Ascending aorta (tissue), 2 donors: ENCODE measurements around the gene SNX20. TPM values are rescaled to one million over a fixed set of nuclear protein-coding genes. Genes with fewer than 3 reads are reported as not detected.
A peak's percentile ranks its signal among the peaks of the same experiment; 100 is the strongest.

Source experiments
- DNase-seq, 2 donors: peaks; one replicate each; pipeline ENCODE4 v3.0.0-alpha.2; 2019; ENCODE audit warnings: low spot score in 2 of 2
- H3K27ac ChIP-seq, 2 donors: fragments of 200-600 bp; sonication (generic); one replicate each; pipeline ENCODE4 v1.5.1; 2016 to 2017; ENCODE audit warnings: mild to moderate bottlenecking in 1 of 2
- H3K27me3 ChIP-seq: fragments of 200-600 bp; sonication (generic); one replicate; pipeline ENCODE4 v1.5.1; 2017
- H3K36me3 ChIP-seq, 2 donors: fragments of 200-600 bp; sonication (generic); one replicate each; pipeline ENCODE4 v1.5.1; 2016
- H3K4me1 ChIP-seq, 2 donors: fragments of 200-600 bp; sonication (generic); one replicate each; pipeline ENCODE4 v1.5.1; 2016 to 2017; ENCODE audit warnings: mild to moderate bottlenecking in 1 of 2
- H3K4me3 ChIP-seq, 2 donors: fragments of 200-600 bp; sonication (generic); one replicate each; pipeline ENCODE4 v1.5.1; 2016 to 2017; ENCODE audit warnings: mild to moderate bottlenecking in 1 of 2
- H3K9me3 ChIP-seq, 2 donors: fragments of 200-600 bp; sonication (generic); one replicate each; pipeline ENCODE4 v1.5.1; 2016
- CTCF ChIP-seq, 3 experiments: fragments of 200-600 bp in 2 of 3; fragments of 450-650 bp in 1 of 3; sonication (generic) in 2 of 3; IDR thresholded peaks; one replicate each; pipeline ENCODE4 v1.5.1; 2016 to 2019; ENCODE audit warnings: antibody characterized with exemption in 3 of 3, mild to moderate bottlenecking in 1 of 3, moderate library complexity in 1 of 3
- intact Hi-C: fragments of 100-400 bp; cut with DNase I; formaldehyde crosslinking; loops from one replicate; pipeline ENCODE4 v1.15.1; 2023
- total RNA-seq: library from RNA; depleted of rRNA; stranded (reverse); fragments of >200 nt; gene quantifications from one replicate; pipeline ENCODE4 v1.1.0, GENCODE V29; 2016

The SNX20 gene
- total RNA-seq, 1 donor from 2014 or later: 3.2 TPM

- no peaks in the 10 kb centered on the region for H3K36me3 ChIP-seq
- H3K4me3 ChIP-seq: no peak overlapping the region
- TF ChIP-seq CTCF (IDR thresholded peaks at IDR 0.05): no peak
- no peaks in the 10 kb centered on the region for H3K9me3 ChIP-seq
- H3K27ac ChIP-seq: no peak overlapping the region
- no peak for DNase-seq
- H3K4me1 ChIP-seq: peaks cover 0 to 8% of the 10 kb centered on the region in 2 donors
- H3K27me3 ChIP-seq: no peaks in the 10 kb centered on the region
- intact Hi-C loops: no loop called here
These were observed 31.8 kb upstream of the SNX20 start for GRCh38 chr16:50712956-50713355.

- intact Hi-C loops: no loop called here
- Histone ChIP-seq H3K4me3 (no peak overlapping the region), H3K9me3 (no peaks in the 10 kb centered on the region), H3K4me1 (peaks cover 0 to 8% of the 10 kb centered on the region in 2 donors), H3K36me3 (no peaks in the 10 kb centered on the region), H3K27ac (no peak overlapping the region), H3K27me3 (no peaks in the 10 kb centered on the region)
- no peak for DNase-seq
- TF ChIP-seq CTCF (IDR thresholded peaks at IDR 0.05): no peak
These were observed 31.4 kb upstream of the SNX20 start for GRCh38 chr16:50712560-50712898.

- Histone ChIP-seq H3K9me3 (no peaks in the 10 kb centered on the region), H3K27ac (peak overlapping the region in 1 of 2 donors; percentile 23), H3K4me3 (peak overlapping the region in 1 of 2 donors; percentile 20), H3K27me3 (no peaks in the 10 kb centered on the region), H3K4me1 (peaks cover 0 to 8% of the 10 kb centered on the region in 2 donors), H3K36me3 (no peaks in the 10 kb centered on the region)
- no peak for TF ChIP-seq CTCF (IDR thresholded peaks at IDR 0.05)
- intact Hi-C loops: no loop called here
- DNase-seq: no peak
These were observed 30.9 kb upstream of the SNX20 start for GRCh38 chr16:50711862-50712559.

GRCh38 chr16:50711040-50711439 is 29.9 kb upstream of the SNX20 start:
- no peaks in the 10 kb centered on the region for H3K36me3 ChIP-seq
- no peak overlapping the region for H3K4me3 ChIP-seq
- intact Hi-C loops: no loop called here
- no peak for TF ChIP-seq CTCF (IDR thresholded peaks at IDR 0.05)
- no peak overlapping the region for H3K27ac ChIP-seq
- H3K27me3 ChIP-seq: no peaks in the 10 kb centered on the region
- DNase-seq: no peak
- no peaks in the 10 kb centered on the region for H3K9me3 ChIP-seq
- H3K4me1 ChIP-seq: peaks cover 0 to 8% of the 10 kb centered on the region in 2 donors

- no peak overlapping the region for H3K27ac ChIP-seq
- no peaks in the 10 kb centered on the region for H3K36me3 ChIP-seq
- H3K4me3 ChIP-seq: no peak overlapping the region
- H3K9me3 ChIP-seq: no peaks in the 10 kb centered on the region
- peaks cover 0 to 8% of the 10 kb centered on the region in 2 donors for H3K4me1 ChIP-seq
- no peaks in the 10 kb centered on the region for H3K27me3 ChIP-seq
- intact Hi-C loops: no loop called here
- DNase-seq: no peak
- TF ChIP-seq CTCF (IDR thresholded peaks at IDR 0.05): no peak
These were observed 28.9 kb upstream of the SNX20 start for GRCh38 chr16:50709980-50710379.
